ENCODE measurements around the gene MEIKIN.
"Not testable (repeated sequence)": the region's sequence is repeated elsewhere in the genome, so short reads cannot be mapped to it uniquely, and the experiment has no call there.

- TF ChIP-seq CTCF (conservative IDR thresholded peaks at IDR 0.05); EZH2 (IDR thresholded peaks at IDR 0.05; ENCODE audit: low read depth): not testable (repeated sequence)
Observed at GRCh38 chr5:131871251-131871650, 74.2 kb downstream of the MEIKIN start.

Data from PC-9 (cell line).